Measurements from ENCODE around the gene TMEM200B. TPM values are rescaled to one million over a fixed set of nuclear protein-coding genes. Genes with fewer than 3 reads are reported as not detected.
A peak's percentile ranks its signal among the peaks of the same experiment; 100 is the strongest.

TMEM200B gene
- total RNA-seq, 3 donors from 2014 or later, result 0.90 to 33.9 (median 3.9) TPM

GRCh38 chr1:29167904-29168303 is 44.2 kb upstream of the TMEM200B start:
- H3K36me3 ChIP-seq (ENCODE audit: low read depth), result no peaks in the 10 kb centered on the region
- ATAC-seq (no peak), DNase-seq (no peak)
- TF ChIP-seq, protein P1, sequence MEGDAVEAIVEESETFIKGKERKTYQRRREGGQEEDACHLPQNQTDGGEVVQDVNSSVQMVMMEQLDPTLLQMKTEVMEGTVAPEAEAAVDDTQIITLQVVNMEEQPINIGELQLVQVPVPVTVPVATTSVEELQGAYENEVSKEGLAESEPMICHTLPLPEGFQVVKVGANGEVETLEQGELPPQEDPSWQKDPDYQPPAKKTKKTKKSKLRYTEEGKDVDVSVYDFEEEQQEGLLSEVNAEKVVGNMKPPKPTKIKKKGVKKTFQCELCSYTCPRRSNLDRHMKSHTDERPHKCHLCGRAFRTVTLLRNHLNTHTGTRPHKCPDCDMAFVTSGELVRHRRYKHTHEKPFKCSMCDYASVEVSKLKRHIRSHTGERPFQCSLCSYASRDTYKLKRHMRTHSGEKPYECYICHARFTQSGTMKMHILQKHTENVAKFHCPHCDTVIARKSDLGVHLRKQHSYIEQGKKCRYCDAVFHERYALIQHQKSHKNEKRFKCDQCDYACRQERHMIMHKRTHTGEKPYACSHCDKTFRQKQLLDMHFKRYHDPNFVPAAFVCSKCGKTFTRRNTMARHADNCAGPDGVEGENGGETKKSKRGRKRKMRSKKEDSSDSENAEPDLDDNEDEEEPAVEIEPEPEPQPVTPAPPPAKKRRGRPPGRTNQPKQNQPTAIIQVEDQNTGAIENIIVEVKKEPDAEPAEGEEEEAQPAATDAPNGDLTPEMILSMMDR (IDR thresholded peaks at IDR 0.05), result no peak
- peaks cover 29% of the 10 kb centered on the region for H3K4me1 ChIP-seq (ENCODE audit: low read depth)
- intact Hi-C loops (cut with DNase I, micrococcal nuclease), result no loop called here
- H3K4me3 ChIP-seq, result no peak overlapping the region
- H3K9me3 ChIP-seq, result no peaks in the 10 kb centered on the region

DNA sequence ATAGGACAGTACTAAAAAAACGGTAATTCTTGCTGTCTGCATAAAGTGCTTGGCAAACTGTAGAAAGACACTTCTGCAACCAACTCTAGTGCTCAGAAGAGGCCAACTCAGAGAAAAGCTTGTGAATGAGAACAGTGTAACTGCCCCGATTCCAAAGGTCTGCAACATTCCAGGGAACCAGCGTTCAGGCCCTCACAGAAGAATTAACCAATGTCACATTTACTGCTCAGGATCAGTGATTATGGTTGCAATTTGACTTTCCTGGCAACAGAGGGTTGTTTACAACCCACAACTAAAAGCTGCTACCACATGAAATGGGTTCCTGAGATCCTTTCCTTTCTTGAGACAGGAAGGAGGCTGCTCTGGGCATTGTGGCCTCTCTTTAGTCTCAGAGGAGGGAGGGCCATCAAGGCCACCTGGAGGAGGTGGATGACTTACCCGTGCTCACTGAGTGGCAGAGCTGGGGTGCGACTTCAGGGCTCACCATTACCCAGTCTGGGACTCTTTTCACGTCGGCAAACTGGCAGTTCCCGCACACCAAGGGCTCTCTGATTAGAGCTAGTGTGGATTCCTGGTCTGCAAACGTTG is 42.7 kb upstream of the TMEM200B start:
- DNase-seq (no peak), ATAC-seq (peak; percentile 80)
- H3K36me3 ChIP-seq (ENCODE audit: low read depth), result no peaks in the 10 kb centered on the region
- no peak overlapping the region for H3K4me3 ChIP-seq
- intact Hi-C loops (cut with DNase I, micrococcal nuclease), result no loop called here
- H3K9me3 ChIP-seq, result no peaks in the 10 kb centered on the region
- TF ChIP-seq, protein P1 (IDR thresholded peaks at IDR 0.05), result no peak
- H3K4me1 ChIP-seq (ENCODE audit: low read depth), result peaks cover 28% of the 10 kb centered on the region

- ATAC-seq, result no peak
- H3K9me3 ChIP-seq, result no peaks in the 10 kb centered on the region
- TF ChIP-seq, protein P1 (IDR thresholded peaks at IDR 0.05), result no peak
- DNase-seq, result no peak
- no peaks in the 10 kb centered on the region for H3K36me3 ChIP-seq (ENCODE audit: low read depth)
- intact Hi-C loops (cut with DNase I, micrococcal nuclease), result no loop called here
- H3K4me3 ChIP-seq, result no peak overlapping the region
- H3K4me1 ChIP-seq (ENCODE audit: low read depth), result peaks cover 20% of the 10 kb centered on the region
These were observed 40.9 kb upstream of the TMEM200B start for GRCh38 chr1:29164588-29164987.

DNA sequence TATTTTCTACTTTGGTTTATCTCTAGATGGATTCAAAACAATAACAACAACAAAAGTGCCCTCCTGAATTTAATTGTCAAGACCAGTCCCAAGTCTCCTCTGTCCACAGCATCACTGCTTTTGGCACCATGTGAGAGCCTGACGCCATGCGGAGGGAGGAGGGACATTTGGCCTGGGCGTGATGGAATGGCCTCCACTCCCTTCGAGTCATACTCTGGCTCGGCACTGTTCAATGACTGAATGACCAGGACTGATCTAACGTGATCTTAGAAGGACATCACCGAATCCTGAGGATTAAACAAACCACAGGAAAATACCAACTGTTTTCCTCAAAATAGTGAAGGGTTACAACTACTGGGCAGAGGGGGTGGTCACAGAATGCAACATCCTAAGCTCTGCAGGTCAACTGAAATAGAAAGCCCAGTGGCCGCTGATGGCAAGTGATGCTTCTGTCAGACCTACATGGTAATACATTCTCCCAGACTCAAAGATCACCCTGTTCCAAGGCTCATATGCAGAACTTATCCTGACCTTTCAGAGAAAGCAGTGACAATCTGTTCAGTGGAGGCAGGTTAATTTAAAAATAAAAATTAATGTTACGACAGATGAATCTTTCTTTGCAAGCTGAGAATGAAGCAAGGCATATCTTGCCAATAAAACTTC is 38.9 kb upstream of the TMEM200B start:
- TF ChIP-seq, protein P1 (IDR thresholded peaks at IDR 0.05), result no peak
- no peak for DNase-seq
- Histone ChIP-seq H3K36me3 (ENCODE audit: low read depth) (peaks cover 3% of the 10 kb centered on the region), H3K4me1 (ENCODE audit: low read depth) (peaks cover 18% of the 10 kb centered on the region), H3K4me3 (no peak overlapping the region), H3K9me3 (no peaks in the 10 kb centered on the region)
- peak; percentile 55 for ATAC-seq
- intact Hi-C loops (cut with DNase I, micrococcal nuclease), result no loop called here

DNA sequence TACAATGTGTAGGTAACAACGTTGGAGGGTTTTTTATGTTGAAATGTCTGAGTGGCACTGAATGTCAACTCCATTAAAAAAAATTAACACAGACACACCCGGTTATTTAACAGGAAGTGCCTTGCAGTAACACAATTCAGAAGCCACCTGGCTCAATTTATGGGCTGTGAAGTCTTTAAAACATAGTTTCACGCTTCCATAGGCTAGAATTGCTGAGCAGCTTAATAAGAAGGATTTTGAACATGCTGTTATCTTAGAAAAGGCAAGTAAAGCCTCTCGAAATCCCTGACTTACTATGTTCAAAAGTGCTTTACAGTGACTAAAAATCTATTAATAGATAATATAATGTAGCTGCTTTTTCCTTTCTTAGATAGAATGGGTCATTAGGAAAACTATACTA is 38.3 kb upstream of the TMEM200B start:
- no peaks in the 10 kb centered on the region for H3K9me3 ChIP-seq
- H3K4me1 ChIP-seq (ENCODE audit: low read depth), result peaks cover 14% of the 10 kb centered on the region
- peaks cover 3% of the 10 kb centered on the region for H3K36me3 ChIP-seq (ENCODE audit: low read depth)

More for the DNA sequence above, 38.3 kb upstream of the TMEM200B start:
- TF ChIP-seq, protein P1 (IDR thresholded peaks at IDR 0.05), result no peak
- H3K4me3 ChIP-seq, result no peak overlapping the region
- ATAC-seq (peak; percentile 57), DNase-seq (no peak)
- intact Hi-C loops (cut with DNase I, micrococcal nuclease), result no loop called here

All from mucosa of descending colon (tissue), 3 donors.